Cardiac fibroblast (primary cell): Measurements from ENCODE around the gene CAPZA1.

ENCODE experiments used
- DNase-seq, 2 donors: peaks; one replicate each; pipeline versions ENCODE4 v3.0.0 to v3.0.0-alpha.2; 2010; ENCODE audit warnings: low read depth in 2 of 2
- H3K4me3 ChIP-seq, 2 donors: replicated peaks in 1 of 2; 1 replicate in 1 of 2; 2 replicates in 1 of 2; pipeline ENCODE4 v1.5.1; 2011; ENCODE audit warnings: low read depth in 2 of 2, low read length in 2 of 2, mild to moderate bottlenecking in 2 of 2, moderate library complexity in 1 of 2
- CTCF ChIP-seq: IDR thresholded peaks from one replicate; pipeline ENCODE4 v1.5.1; 2011; ENCODE audit warnings: low read depth, mild to moderate bottlenecking, low read length, inconsistent platforms

Gene CAPZA1

GRCh38 chr1:112692681-112693080 lies 73.0 kb downstream of the CAPZA1 start:
- TF ChIP-seq CTCF = no peak
- no peak overlapping the region for H3K4me3 ChIP-seq
- DNase-seq = no peak

- no peak for DNase-seq
- TF ChIP-seq CTCF = no peak
- no peak overlapping the region for H3K4me3 ChIP-seq
These were observed 74.2 kb downstream of the CAPZA1 start for GRCh38 chr1:112693821-112694220.

GRCh38 chr1:112694363-112694929 lies 74.8 kb downstream of the CAPZA1 start:
- DNase-seq = no peak
- TF ChIP-seq CTCF = no peak
- no peak overlapping the region for H3K4me3 ChIP-seq

GRCh38 chr1:112695276-112695675 lies 75.6 kb downstream of the CAPZA1 start:
- no peak for TF ChIP-seq CTCF
- DNase-seq = no peak

GRCh38 chr1:112696578-112697314 lies 77.1 kb downstream of the CAPZA1 start:
- H3K4me3 ChIP-seq = no peak overlapping the region

More at GRCh38 chr1:112695276-112695675, 75.6 kb downstream of the CAPZA1 start:
- H3K4me3 ChIP-seq = no peak overlapping the region

GRCh38 chr1:112697781-112698201 lies 78.2 kb downstream of the CAPZA1 start:
- TF ChIP-seq CTCF = no peak
- H3K4me3 ChIP-seq = no peak overlapping the region
- DNase-seq = no peak

More at GRCh38 chr1:112696578-112697314, 77.1 kb downstream of the CAPZA1 start:
- no peak for TF ChIP-seq CTCF
- DNase-seq = no peak
